MG63 (cell line): ENCODE data around the gene AFG3L2. TPM values are rescaled to one million over a fixed set of nuclear protein-coding genes. Genes with fewer than 3 reads are reported as not detected.

Experiments used
- DNase-seq: peaks from one replicate; pipeline ENCODE4 v3.0.0-alpha.2; 2020
- H3K27me3 ChIP-seq: fragments of 250-450 bp; sonication (Bioruptor Pico); 2 replicates; pipeline ENCODE4 v1.5.1; 2020; ENCODE audit warnings: mild to moderate bottlenecking, moderate library complexity
- H3K36me3 ChIP-seq: fragments of 250-450 bp; sonication (Bioruptor Pico); 2 replicates; pipeline ENCODE4 v1.5.1; 2020; ENCODE audit warnings: mild to moderate bottlenecking, moderate library complexity
- H3K4me3 ChIP-seq: fragments of 250-450 bp; sonication (Bioruptor Pico); 2 replicates; pipeline ENCODE4 v1.5.1; 2020; ENCODE audit warnings: mild to moderate bottlenecking, moderate library complexity
- H3K9me3 ChIP-seq: fragments of 250-450 bp; sonication (Bioruptor Pico); 2 replicates; pipeline ENCODE4 v1.5.1; 2020; ENCODE audit warnings: mild to moderate bottlenecking, moderate library complexity
- total RNA-seq: library from RNA; depleted of rRNA; stranded (reverse); fragments of >200 nt; shearing (Covaris generic); gene quantifications from 2 replicates; pipeline ENCODE4 v1.2.3, GENCODE V29; 2014; ENCODE audit warnings: low replicate concordance

Gene AFG3L2
- total RNA-seq, 1 experiment from 2014 or later = 57.7 TPM

DNA sequence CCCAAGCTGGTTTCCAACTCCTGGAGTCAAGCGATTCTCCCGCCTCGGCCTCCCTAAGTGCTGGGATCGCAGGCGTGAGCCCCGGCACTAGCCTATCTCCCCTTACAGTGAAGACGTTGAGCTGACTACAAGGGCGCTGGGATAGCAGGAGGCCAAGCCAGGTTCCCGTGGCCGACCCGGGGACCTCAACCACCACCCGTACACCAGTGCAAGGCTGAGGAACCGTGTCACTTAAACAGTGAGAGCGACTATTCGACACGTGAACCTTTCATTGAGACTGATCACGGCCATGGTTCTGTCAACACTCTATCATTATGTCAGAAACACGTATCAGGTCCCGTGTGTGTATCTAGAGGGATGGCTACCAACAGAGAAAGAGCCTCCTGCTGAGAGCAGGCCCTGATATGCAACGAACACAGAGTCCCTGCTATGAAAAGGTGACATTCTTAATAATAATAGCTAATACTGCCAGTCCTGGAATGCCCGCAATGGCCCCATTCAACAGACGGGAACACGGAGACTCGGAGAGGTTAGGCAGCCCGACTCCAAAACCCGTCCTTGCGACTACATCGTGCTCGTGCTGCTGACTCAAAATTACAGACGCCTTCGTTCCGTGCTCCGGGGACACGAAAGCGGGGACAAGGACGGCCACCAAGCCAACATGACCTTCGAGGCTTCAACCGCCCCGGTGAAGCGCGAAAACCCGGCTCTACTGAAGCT is 833 bp downstream of the AFG3L2 start:
- Histone ChIP-seq H3K36me3 (peaks cover 19% of the 10 kb centered on the region; the same call in 1 of the 2 replicates), H3K9me3 (no peaks in the 10 kb centered on the region), H3K27me3 (no peaks in the 10 kb centered on the region), H3K4me3 (peak overlapping the region; percentile 91)
- peak; percentile 13 for DNase-seq

DNA sequence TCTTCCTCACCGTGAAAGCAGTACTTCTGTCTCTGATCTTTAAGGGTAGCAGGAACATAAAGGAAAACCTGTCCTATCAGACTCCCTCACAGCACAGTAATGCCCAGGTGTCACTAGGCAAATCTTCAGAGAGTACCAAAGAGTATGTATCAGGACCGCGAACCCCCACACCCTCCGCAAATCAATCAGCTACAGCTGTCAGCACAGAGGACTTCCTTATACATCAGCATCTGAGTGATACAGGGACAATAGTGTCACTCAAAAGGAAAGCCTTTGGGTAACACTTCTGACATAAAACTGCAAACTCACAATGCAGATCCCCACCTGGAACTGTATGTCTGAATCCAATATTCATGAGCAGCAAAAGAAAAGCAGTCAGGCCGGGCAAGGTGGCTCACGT is 2.6 kb downstream of the AFG3L2 start:
- H3K36me3 ChIP-seq = peaks cover 27% of the 10 kb centered on the region
- H3K4me3 ChIP-seq = no peak overlapping the region
- H3K9me3 ChIP-seq = no peaks in the 10 kb centered on the region
- no peak for DNase-seq
- H3K27me3 ChIP-seq = no peaks in the 10 kb centered on the region

DNA sequence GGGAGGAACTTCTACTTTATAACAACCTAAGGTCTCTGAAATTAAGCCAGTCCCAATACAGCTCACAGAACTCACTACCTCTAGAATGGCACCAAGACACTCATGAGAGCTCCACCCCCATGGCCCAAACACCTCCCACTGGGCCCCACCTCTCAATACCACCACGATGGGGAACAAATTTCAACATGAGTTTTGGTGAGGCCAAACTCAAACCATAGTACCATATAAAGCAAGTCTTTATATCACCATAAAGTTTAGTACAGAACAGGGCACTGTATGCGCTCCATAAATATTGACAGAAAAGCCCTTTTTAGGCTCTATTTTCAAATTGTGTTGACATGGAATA is 3.3 kb downstream of the AFG3L2 start:
- Histone ChIP-seq H3K9me3 (no peaks in the 10 kb centered on the region), H3K4me3 (no peak overlapping the region), H3K27me3 (no peaks in the 10 kb centered on the region), H3K36me3 (peaks cover 28% of the 10 kb centered on the region)
- no peak for DNase-seq

DNA sequence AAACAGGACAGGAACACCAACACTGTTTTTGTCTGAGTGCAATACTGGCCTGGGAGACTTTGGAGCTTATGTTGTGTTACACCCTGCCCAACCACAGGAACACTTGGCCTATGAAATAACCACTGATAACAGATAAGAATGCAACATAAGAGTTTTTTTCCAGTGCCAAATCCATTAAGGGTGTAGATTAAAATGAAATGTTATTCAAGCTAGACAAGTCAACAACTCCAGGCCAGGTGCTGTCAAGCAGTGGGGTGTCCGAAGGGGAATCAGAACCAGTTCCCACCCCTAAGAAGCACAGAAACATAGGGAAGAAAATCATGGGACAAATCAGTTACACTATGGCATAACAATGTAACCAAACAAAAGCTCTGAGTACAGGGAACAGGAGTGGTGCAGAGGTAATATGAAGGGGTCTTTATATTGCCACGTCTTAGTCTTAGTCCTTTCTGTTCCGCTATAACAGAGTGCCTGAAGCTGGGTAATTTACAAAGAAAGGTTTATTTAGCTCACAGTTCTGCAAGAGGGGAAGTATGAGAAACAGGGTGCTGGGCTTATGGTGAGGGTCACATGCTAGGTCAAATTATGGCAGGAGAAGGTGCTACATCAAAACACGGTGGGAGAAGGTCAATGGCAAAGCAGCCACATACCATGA is 3.8 kb downstream of the AFG3L2 start:
- H3K9me3 ChIP-seq = no peaks in the 10 kb centered on the region
- H3K4me3 ChIP-seq = no peak overlapping the region
- DNase-seq = no peak
- H3K27me3 ChIP-seq = no peaks in the 10 kb centered on the region
- H3K36me3 ChIP-seq = peaks cover 31% of the 10 kb centered on the region

DNA sequence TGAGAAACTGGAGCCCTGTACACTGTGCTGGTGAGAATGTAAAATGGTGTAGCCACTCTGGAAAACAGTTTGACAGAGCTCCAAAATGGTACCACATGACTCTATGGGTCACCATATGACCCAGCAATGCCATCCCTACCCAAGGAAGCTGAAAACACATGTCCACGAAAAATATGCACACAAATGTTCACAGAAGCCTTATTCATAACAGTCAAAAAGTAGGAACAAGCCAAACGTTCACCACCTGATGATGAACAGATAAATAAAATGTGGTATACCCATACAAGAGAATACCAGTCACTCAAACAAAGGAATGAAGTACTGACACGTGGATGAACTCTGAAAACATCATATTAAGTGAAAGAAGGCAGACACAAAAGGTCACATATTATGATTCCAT is 4.6 kb downstream of the AFG3L2 start:
- Histone ChIP-seq H3K36me3 (peaks cover 36% of the 10 kb centered on the region), H3K27me3 (no peaks in the 10 kb centered on the region), H3K9me3 (no peaks in the 10 kb centered on the region), H3K4me3 (no peak overlapping the region)
- no peak for DNase-seq

DNA sequence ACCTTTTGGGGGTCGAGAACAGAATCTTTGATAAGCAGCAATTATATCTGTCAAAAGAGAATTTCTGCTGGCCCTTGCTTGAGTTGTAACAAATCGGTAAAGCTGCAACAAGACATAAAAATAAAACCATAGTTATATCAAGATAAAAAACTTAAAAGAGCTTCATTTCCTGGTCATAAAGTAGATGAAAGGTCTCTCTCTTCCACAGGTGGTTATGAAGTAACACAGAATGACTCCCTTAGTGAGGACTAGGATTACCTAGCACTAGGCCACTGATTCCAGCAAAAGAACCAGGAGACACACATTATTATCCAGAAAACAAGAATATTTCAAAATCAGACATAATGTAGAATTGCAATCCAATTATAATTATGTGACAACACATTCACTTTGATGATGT is 5.4 kb downstream of the AFG3L2 start:
- Histone ChIP-seq H3K27me3 (no peaks in the 10 kb centered on the region), H3K36me3 (peaks cover 44% of the 10 kb centered on the region), H3K9me3 (no peaks in the 10 kb centered on the region), H3K4me3 (no peak overlapping the region)
- no peak for DNase-seq

DNA sequence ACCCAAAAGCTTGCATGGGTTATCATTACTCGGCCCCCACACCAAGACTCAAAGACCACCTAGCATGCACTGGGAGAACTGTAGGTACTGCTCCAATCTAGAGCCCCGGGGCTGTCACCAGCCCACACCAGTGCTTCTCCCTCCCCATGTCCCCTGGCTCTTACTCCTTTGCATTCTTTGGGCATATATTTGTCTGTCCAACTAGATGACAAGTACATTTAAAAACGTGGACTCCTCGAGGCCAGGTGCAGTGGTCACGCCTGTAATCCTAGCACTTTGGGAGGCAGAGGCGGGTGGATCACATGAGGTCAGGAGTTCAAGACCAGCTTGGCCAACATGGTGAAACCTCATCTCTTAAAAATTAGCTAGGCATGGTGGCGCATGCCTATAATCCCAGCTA is 7.8 kb downstream of the AFG3L2 start:
- no peak for DNase-seq
- H3K4me3 ChIP-seq = no peak overlapping the region
- no peaks in the 10 kb centered on the region for H3K9me3 ChIP-seq
- H3K27me3 ChIP-seq = no peaks in the 10 kb centered on the region
- H3K36me3 ChIP-seq = peaks cover 49% of the 10 kb centered on the region

DNA sequence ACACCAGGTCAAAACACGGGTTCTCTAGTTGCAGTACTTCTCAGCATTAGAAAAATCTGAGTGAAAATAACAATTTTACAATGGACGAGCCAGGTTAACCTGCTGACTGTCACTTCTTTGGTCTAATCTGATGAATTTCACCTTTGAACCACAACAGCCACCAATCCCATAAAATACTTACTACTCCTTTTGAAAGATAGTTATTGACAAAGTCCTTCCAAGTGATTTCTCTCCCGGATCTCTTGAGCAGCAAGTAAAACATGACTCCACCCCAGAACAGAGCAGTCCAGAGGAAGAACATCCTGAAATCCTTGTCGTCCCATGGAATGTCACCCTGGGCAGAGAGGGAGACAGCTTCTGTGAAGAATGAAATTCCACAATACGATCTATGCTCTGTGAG is 10.2 kb downstream of the AFG3L2 start:
- Histone ChIP-seq H3K27me3 (no peaks in the 10 kb centered on the region), H3K36me3 (peaks cover 49% of the 10 kb centered on the region)

DNA sequence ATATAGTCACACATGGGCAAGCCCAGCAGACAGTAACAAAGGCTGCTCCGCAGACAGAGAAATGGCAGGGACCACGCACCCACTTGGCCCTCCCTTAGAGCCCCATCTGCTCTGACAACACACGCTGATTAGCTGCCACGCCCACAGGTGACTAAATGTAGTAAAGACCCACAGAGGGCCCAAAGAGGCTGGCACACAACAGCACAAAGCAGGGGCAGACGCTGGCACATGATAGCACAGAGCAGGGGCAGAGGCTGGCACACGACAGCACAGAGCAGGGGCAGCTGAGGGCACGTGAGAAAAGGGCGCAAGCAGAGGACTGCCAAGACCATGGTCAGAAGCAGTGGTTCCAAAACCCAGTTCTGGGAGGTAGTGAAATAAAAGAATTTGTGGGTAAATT is 10.6 kb downstream of the AFG3L2 start:
- no peak for DNase-seq
- Histone ChIP-seq H3K36me3 (peaks cover 50% of the 10 kb centered on the region), H3K4me3 (no peak overlapping the region), H3K9me3 (no peaks in the 10 kb centered on the region), H3K27me3 (no peaks in the 10 kb centered on the region)

More for the DNA sequence above, 10.2 kb downstream of the AFG3L2 start:
- DNase-seq = no peak
- Histone ChIP-seq H3K4me3 (no peak overlapping the region), H3K9me3 (no peaks in the 10 kb centered on the region)

DNA sequence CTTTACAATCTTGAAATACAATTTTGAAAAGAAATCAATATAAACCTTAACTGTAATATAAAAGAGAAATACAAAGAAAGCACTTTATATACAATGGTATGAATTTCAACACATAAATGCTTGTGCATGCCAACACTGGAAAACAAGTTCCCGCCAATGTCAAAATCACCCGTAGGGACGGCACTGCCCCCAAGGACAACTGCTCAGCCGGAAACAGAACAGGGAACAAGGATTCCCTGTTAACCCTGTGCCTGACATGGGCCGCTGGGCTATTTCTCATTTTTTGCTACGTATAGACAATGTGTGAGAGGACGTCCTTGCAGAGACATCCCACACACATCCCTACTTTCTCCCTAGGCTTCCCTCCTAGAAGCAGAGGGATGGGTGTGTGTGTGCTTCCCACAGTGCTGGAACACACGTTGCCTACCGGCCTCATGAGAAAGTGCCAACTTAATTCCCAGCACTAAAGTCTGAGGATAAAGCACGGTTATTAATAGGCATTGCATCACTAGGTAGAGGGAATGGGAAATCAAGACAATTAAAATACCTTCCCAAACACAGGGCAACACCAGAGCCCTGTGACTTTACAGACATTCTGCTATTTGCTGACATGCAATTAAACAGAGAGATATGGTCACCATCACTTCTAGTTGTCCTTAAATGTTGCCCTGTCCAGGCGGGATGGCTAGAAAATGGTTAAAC is 14.4 kb downstream of the AFG3L2 start:
- DNase-seq = no peak
- Histone ChIP-seq H3K27me3 (no peaks in the 10 kb centered on the region), H3K36me3 (peaks cover 69% of the 10 kb centered on the region), H3K9me3 (no peaks in the 10 kb centered on the region), H3K4me3 (no peak overlapping the region)

DNA sequence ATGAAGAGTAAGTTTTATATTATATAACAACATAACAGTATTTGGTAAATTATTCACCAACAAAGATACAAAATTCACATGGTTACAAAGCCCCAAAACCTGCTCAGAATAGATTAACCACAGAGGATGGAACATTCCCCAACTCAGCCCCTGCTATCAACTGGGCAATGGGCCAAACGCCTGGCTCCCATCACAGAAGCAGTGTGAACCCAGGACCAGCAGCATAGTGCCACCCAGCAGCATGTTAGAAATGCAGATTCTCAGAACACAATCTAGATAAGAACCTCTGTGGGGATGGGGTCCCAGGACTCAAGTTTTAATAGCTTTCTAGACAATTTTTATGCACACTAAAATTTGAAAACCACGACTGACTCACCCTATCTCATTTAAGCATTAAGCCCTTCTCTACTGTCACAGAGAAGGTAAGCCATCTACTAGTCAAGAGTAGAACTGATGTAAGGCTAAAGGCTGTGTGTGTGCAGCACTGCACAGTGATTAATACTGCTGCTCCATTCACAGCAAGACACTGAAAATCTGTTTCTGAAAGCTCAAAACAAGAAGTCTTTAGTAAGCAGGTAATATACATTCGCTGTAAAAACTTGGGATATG is 15.2 kb downstream of the AFG3L2 start:
- DNase-seq = no peak
- H3K27me3 ChIP-seq = no peaks in the 10 kb centered on the region
- no peak overlapping the region for H3K4me3 ChIP-seq
- H3K36me3 ChIP-seq = peaks cover 68% of the 10 kb centered on the region
- H3K9me3 ChIP-seq = no peaks in the 10 kb centered on the region

DNA sequence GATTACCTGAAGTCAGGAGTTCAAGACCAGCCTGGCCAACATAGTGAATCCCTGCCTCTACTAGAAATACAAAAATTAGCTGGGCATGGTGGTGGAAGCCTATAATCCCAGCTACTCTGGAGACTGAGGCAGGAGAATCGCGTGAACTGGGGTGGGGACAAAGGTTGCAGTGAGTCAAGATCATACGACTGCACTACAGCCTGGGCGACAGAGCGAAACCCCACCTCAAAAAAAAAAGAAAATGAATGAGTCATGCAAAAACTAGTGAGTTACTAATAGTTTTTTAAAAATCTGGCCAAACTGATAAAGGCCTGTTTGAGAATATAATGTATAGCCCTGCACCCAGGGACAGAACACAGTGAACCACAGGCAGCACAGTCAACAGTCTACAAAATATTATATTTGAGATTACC is 17.5 kb downstream of the AFG3L2 start:
- H3K9me3 ChIP-seq = no peaks in the 10 kb centered on the region
- H3K36me3 ChIP-seq = peaks cover 62% of the 10 kb centered on the region
- H3K27me3 ChIP-seq = no peaks in the 10 kb centered on the region
- DNase-seq = no peak
- H3K4me3 ChIP-seq = no peak overlapping the region

DNA sequence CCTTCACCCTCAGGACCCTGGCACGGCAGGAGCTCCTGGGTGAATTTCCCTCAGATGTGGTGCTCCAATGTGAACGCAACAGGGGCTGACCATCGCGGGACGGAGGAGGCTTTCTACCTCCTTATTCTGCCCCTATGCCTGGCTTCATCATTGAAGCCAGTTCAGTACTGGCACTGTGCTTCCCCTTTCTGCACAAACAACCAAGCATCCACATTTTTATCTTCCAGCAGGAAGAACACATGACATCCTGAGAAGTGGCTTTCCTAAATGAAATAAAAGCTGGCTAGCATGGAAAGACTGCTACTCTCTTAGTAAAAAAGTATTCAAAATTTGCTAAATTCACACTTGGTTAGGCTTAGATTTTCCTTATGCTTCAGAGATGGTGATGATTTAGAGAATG is 24.8 kb downstream of the AFG3L2 start:
- H3K27me3 ChIP-seq = no peaks in the 10 kb centered on the region
- no peak overlapping the region for H3K4me3 ChIP-seq
- H3K36me3 ChIP-seq = peaks cover 43% of the 10 kb centered on the region
- no peak for DNase-seq
- H3K9me3 ChIP-seq = no peaks in the 10 kb centered on the region

DNA sequence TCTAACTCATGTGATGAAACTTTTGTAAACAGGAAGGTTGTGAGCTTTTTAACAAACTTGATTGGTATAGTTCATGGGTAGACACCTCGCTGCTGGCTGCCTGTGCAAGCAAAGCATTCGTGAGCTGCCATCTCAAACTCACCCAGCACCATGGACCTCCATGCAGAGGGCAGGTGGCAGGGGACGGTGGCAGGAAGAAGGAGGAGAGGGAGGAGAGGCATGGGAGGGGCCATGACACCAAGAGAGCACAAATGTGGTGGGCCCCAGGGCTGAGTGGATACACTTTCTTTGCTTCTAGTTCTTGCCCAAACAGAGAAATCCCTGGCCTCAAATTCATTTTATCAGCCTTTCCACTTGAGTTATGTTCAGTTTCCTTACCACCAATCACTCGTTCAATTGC is 29.1 kb downstream of the AFG3L2 start:
- DNase-seq = no peak
- Histone ChIP-seq H3K9me3 (no peaks in the 10 kb centered on the region), H3K4me3 (no peak overlapping the region), H3K27me3 (no peaks in the 10 kb centered on the region), H3K36me3 (peaks cover 51% of the 10 kb centered on the region)

DNA sequence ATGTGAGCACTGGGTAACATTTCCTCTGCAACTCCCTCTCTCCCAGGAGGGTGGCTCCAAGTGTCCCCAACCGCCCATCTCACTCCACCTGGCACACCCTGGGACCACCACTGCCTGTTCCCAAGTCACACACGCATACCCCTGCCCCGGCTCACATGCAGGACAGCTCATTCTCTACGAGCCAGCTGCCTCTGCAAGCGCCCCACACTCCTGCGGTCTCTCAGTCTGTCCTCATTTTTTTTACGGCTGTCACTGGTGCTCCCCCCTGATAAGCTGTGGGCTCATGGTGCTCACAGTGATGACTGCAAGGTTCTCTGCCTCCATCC is 30.8 kb downstream of the AFG3L2 start:
- Histone ChIP-seq H3K36me3 (peaks cover 55% of the 10 kb centered on the region), H3K9me3 (no peaks in the 10 kb centered on the region), H3K4me3 (no peak overlapping the region), H3K27me3 (no peaks in the 10 kb centered on the region)
- DNase-seq = no peak

DNA sequence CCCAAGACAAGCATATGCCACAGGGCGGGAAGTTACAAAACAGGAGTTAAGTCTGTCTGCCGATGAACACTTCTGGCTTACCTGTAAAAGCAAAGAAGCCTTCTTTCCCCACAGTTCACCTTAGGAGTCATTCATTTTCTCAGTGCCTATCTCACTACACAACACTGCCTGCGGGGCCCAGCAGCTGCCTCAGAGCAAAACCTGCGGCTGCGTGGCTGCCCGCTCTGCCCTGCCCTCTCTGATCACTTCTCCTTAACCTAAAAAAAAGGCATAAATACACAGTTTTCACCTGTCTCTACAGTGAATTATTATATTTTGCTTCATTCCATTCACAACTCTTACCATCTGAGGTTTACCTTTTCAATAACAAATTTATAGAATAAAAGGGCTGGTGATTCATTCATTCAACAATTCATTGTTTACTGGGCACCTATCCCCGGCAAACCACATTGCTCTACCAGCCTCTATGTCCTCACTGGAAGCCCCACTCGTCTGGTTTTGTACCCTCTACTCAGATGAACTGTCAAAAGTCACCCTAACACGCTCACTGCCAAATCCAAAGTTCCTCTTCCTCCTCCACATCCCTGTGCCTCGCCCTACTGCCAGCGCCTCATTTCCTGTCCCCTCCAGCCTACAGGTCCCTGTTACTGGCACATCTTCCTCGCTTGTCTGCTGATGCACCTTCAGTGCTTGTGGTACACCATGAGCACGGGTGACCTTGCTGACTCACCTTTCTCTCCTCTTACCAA is 31.4 kb downstream of the AFG3L2 start:
- Histone ChIP-seq H3K36me3 (peaks cover 51% of the 10 kb centered on the region), H3K9me3 (no peaks in the 10 kb centered on the region), H3K4me3 (no peak overlapping the region), H3K27me3 (no peaks in the 10 kb centered on the region)
- no peak for DNase-seq

DNA sequence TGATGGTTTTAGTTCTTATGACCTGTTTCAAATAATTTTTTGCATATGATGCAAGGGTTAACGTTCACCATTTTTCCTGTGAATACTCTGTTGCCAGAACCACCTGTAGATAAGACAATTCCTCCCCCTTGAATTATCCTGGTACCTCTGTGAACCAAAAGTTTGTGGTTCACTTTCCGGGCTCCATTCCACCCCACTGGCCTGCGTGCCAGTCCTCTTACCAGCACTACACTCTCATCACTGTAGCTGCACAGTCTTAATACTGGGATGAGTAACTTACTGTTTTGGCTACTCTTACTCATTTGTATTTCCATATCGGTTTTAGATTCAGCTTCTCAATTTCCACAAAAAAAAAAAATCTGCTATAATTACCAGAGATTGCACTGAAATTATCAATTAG is 34.4 kb downstream of the AFG3L2 start:
- Histone ChIP-seq H3K9me3 (no peaks in the 10 kb centered on the region), H3K27me3 (no peaks in the 10 kb centered on the region), H3K4me3 (no peak overlapping the region), H3K36me3 (peaks cover 44% of the 10 kb centered on the region)
- no peak for DNase-seq
